NCI-H526 treated with DMSO at 0.1 percent for 48 hours (cell line): ENCODE measurements around the gene ASB1.

Experiments
- DNase-seq: peaks from one replicate; lab custom pipeline; 2025; lab: John Stamatoyannopoulos, UW

ASB1 gene

GRCh38 chr2:238495422-238495821 lies 68.7 kb downstream of the ASB1 start:
- no peak for DNase-seq

GRCh38 chr2:238496756-238497609 lies 70.3 kb downstream of the ASB1 start:
- DNase-seq = no peak

- DNase-seq = no peak
Measured at GRCh38 chr2:238497610-238498005, 70.9 kb downstream of the ASB1 start.

- DNase-seq = no peak
Measured at GRCh38 chr2:238498188-238498587, 71.5 kb downstream of the ASB1 start.

GRCh38 chr2:238498691-238499295 lies 72.1 kb downstream of the ASB1 start:
- DNase-seq = no peak

- no peak for DNase-seq
Measured at GRCh38 chr2:238499731-238500580, 73.2 kb downstream of the ASB1 start.

GRCh38 chr2:238501311-238501710 lies 74.6 kb downstream of the ASB1 start:
- DNase-seq = no peak
